T-helper 9 cell (primary cell): ENCODE measurements around the gene MICALL2.

ENCODE experiments used
- DNase-seq: peaks from one replicate; pipeline ENCODE4 v3.0.0-alpha.2; 2020

Gene MICALL2

GRCh38 chr7:1411414-1411813 is 47.9 kb downstream of the MICALL2 start:
- no peak for DNase-seq

GRCh38 chr7:1410992-1411391 is 48.3 kb downstream of the MICALL2 start:
- DNase-seq, result no peak

GRCh38 chr7:1409555-1409954 is 49.7 kb downstream of the MICALL2 start:
- no peak for DNase-seq

GRCh38 chr7:1408466-1408865 is 50.8 kb downstream of the MICALL2 start:
- DNase-seq, result no peak

GRCh38 chr7:1407892-1408291 is 51.4 kb downstream of the MICALL2 start:
- no peak for DNase-seq

GRCh38 chr7:1404898-1405548 is 54.2 kb downstream of the MICALL2 start:
- DNase-seq, result no peak

GRCh38 chr7:1404460-1404809 is 54.8 kb downstream of the MICALL2 start:
- DNase-seq, result no peak

- no peak for DNase-seq
Observed at GRCh38 chr7:1403638-1404459, 55.4 kb downstream of the MICALL2 start.

- DNase-seq, result no peak
Observed at GRCh38 chr7:1402791-1403637, 56.3 kb downstream of the MICALL2 start.

GRCh38 chr7:1402110-1402790 is 57.0 kb downstream of the MICALL2 start:
- DNase-seq, result no peak

- no peak for DNase-seq
Observed at GRCh38 chr7:1401011-1401410, 58.3 kb downstream of the MICALL2 start.

GRCh38 chr7:1400371-1400770 is 58.9 kb downstream of the MICALL2 start:
- no peak for DNase-seq

GRCh38 chr7:1397491-1398327 is 61.6 kb downstream of the MICALL2 start:
- DNase-seq, result no peak

GRCh38 chr7:1396195-1396594 is 63.1 kb downstream of the MICALL2 start:
- no peak for DNase-seq

GRCh38 chr7:1395211-1396070 is 63.8 kb downstream of the MICALL2 start:
- no peak for DNase-seq

- no peak for DNase-seq
Observed at GRCh38 chr7:1394371-1394770, 64.9 kb downstream of the MICALL2 start.

GRCh38 chr7:1393421-1393820 is 65.8 kb downstream of the MICALL2 start:
- DNase-seq, result no peak

- no peak for DNase-seq
Observed at GRCh38 chr7:1392556-1392955, 66.7 kb downstream of the MICALL2 start.

GRCh38 chr7:1391449-1391848 is 67.8 kb downstream of the MICALL2 start:
- DNase-seq, result no peak

GRCh38 chr7:1388703-1389335 is 70.5 kb downstream of the MICALL2 start:
- no peak for DNase-seq
